GM19397 (cell line): ENCODE results near the gene STN1.

Experiments
- ATAC-seq: cut with Tn5 transposase; IDR thresholded peaks from one replicate; pipeline ENCODE4 v1.9.1; 2021; ENCODE audit warnings: mild to moderate bottlenecking, moderate library complexity; ENCODE audit not compliant: unreplicated experiment

The STN1 gene, protein sequence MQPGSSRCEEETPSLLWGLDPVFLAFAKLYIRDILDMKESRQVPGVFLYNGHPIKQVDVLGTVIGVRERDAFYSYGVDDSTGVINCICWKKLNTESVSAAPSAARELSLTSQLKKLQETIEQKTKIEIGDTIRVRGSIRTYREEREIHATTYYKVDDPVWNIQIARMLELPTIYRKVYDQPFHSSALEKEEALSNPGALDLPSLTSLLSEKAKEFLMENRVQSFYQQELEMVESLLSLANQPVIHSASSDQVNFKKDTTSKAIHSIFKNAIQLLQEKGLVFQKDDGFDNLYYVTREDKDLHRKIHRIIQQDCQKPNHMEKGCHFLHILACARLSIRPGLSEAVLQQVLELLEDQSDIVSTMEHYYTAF

DNA sequence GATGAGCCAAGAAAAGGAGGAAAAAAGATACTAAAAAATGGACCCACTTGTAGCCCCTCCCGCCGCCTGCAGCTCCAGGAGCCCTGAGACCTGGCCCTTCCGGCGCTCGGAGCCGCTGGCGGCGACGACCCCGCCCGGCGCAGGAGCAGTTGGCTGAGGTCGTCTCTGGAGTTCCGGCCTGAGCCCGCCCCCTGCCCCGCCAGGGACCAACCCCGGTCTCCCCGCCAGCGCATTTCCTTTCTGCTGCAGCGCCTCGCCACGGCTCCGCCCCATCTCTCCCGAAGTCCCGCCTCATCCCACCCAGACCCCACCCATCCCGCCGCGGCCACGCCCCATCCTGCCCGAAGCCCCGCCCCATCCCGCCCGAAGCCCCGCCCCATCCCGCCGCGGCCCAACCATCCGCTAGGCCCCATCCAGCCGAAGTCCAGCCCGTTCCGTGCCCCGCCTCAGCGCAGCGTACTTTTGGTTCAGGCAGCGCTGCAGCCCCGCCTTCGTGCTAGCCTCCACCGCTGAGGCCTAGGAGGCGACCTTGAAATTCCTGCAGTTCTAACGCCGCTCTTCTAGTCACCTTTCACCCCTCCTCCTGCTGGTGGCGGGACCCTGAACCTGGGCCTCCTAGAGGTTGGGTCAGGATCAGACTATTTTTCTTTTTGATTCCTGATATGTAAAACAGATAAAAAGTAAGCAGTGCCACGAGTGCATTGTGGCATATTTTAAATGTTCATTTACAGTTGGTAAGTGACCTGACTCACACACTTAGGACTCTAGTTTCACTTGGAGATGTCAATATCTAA, at the start of gene STN1:
Gene STN1, minus strand, starts transcription at position 132 of the 794 bp plus-strand sequence. CDS start 590 bp downstream, outside the sequence.
- ATAC-seq = peak; percentile 93

DNA sequence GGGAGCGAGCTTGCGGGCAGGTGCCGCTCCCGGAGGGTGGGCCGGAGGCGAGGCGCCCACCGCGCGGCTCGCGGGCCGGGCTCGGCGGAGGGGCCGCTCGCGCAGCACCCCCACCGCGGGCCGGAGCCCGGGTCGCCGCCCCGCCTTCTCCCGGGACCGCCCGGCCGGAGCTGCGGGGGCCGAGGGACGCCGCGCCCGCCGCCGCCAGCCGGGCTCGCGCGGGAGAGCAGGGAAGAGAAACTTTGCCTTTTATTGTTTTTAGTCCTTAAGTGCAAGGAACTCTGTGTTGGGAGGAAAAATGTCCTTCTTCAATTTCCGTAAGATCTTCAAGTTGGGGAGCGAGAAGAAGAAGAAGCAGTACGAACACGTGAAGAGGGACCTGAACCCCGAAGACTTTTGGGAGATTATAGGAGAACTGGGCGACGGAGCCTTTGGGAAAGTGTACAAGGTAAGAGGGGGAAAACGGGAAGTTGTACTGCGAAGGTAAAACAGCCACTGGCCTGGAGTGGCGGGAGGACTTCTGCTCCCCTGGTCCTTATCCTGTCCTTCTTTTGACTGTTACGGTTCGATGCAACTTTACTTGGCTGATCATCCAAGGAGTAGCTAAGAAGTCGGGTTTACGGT, 49.6 kb upstream of the STN1 start:
- ATAC-seq = peak; percentile 41

DNA sequence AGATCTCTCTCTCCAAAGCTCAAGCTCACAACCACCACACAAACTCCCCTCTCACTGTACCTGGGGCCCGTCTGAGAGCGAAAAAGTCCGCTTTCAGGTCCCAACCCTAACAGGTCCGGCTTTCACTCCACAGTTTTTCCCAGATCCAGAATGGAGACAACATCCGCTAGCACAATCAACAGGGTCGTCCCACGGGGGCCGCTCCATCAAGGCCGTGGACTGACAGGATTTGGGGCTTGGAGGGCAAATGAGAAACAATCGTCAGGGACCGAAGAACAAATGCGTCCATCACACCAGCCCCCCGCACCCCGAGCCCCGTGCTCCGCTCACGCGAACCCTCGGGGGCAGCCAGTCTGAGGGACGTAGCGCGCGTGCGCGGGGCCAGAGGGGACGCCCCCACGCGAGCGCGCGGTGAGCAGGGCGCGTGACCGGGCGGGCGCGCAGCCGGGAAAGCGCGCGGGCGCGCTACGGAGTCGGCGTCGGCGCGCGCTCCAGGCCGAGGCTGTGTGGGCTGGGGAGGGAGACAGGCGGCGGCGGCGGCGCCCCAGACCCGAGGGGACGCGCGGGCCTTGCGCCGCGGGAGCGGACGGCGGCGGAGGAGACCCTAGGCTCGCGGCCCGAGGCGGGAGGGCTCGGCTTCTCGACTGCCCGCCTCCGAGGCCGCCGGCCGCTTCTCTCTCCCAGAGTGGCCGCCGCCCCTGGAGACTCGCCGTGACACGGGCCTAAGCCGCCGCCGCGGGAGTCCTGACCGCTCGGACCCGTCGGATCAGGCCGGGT, 48.9 kb upstream of the STN1 start, which contains the start of gene SLK:
Gene SLK, plus strand, starts transcription at position 470 of the 777 bp plus-strand sequence. CDS start 606 bp downstream, outside the sequence.
- ATAC-seq = peak; percentile 88

DNA sequence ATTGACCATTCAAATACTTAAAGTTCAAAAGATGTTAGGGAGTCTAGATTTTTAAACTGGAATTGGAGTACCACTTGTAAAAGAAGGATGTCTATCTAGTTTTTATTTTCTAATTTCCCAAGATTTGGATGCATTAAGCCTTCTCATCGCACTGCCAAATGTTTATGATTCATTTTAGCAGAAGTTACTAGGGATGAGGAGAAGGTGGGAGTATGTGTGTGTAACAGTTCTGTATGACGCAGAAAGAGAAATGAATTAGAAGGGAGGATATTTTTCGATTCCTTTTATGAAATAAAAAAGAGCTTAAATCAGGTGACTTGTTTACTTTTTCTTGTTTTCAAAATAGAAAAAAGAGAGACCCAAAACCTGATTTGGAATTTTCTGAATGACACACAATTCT, 42.1 kb upstream of the STN1 start:
- no peak for ATAC-seq

DNA sequence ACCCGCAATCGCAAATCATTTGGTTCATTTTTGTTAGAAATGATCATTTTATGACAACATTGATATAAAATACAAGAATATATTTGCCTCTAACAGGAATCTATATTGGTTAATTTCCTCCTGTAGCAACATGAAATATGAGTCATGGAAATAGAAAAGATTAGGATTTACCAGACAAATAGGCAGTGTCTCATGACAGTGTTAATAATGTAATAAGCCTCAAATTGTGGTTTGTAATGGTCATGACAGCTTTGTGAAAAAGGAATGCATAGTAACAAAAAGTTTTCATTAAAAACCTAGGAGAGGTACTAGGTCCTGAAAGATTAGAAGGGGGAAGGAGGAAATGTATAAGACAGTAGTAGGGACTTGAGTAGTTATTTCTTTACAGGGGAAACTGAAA, 41.0 kb upstream of the STN1 start:
- no peak for ATAC-seq

DNA sequence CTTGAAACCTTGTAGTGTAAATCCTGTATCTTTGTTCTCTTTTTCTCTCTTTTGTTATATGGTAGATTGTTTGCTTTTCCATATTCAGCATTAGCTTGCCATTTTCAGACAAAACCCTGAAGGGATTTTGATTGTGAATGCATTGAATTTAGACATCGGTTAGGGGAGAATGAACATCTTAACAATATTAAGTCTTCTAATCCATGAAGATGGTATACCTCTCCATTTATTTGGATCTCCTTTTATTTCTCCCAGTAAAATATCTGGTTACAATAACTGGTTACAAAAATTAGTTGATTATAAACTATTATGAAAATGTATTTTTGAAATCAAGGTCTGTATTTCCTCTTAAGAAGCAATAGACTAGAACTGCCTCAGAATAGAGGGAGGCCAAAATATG, 36.6 kb upstream of the STN1 start:
- no peak for ATAC-seq

DNA sequence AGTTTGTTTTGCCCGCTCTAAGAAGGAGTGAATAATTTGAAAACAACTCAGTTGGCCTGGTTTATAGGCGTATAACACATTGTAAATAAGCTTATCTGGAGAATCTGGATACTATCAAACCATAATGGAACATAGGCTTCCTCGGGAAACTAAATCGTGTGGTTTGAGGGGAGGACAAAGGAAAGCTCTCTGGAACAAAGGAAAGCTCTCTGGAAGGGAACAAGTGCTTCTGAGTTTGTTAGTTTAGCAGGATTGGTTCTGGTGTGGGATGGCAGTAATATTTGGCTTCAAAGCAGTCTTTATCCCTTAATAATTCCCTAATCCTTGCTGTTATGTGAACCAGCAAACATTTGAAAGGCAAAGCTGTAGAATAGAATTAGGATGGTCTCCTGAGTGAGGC, 34.0 kb upstream of the STN1 start:
- no peak for ATAC-seq

DNA sequence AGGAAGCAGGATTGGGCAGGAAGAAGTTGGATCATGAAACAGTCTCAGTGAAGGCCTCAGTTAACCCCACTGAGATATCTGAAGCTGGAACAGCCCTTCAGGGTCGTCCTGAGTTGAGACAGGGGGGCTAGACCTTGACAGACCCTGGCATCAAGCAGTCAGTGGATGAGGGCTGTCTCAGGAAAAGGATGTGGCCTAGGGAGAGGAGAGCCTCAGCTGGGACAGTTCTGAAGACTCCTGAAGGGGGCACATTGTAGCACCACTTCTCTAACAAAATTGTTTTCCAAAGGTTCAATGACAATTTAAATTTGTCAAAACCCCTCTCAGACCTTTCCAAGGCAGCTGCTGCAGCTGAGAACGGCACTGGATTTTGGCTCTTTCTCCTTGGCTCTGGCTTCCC, 33.2 kb upstream of the STN1 start:
- ATAC-seq = no peak

DNA sequence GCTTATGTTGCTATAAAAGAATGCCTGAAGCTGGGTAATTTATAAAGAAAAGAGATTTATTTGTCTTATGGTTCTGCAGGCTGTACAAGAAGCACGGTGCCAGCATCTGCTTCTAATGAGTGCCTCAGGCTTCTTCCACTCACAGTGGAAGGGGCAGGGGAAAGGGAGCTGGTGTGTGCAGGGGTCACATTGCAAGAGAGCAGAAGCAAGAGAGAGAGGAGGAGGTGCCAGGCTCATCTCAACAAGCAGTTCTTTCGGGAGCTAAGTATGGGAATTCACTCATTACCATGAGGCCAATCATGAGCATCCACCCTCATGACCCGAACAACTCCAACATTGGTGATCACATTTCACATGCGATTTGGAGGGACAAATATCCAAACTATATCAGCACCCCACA, 31.7 kb upstream of the STN1 start:
- no peak for ATAC-seq

DNA sequence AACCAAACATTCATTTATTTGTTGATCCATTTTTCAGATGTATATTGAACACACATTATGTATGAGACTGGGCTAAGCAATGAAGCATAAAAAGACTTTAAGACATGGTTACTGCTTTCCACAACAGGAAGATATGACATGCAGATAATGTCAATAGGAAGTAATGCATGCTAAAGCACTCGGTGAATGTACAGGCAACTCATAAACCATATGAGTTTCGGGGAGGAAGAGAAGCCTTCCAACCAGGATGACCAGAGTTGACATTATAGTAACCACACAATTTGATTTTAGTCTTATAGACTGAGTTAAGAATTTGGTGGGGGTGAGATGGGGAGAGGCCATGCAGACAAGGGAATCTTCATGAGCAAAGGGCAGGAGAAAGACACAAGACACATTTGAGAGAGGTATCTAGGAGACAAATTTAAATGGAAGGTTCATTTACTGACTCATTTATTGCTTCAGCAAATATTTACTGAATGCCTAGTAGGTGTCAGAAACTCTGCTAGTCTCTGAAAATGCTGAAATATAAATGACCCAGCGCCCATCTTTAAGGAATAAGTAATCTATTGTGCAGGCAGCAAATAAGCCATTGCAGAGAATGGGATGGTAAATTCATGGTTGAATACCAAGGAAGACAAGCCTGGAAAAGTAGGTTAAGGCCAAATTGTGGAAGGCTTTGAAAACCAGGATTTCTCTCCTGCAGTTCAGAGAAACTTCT, 30.0 kb upstream of the STN1 start:
- no peak for ATAC-seq

DNA sequence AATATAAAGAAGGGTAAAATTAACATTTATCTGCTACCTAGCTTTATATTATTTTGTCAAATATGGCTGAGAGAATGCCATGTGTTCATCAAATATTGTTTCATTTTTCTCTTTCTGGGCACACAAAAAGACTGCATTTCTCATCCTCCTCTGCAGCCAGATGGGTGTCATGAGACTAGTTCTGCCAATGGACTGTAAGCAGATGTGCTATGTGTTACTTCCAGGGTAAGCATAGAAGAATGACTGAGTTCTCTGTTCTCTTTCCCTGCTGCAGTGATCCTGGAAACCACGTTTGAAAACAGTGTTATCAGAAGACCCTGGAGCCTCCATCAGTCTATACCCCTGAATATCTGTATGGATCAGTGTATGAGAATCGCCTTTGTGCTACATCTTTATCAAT, 24.9 kb upstream of the STN1 start:
- ATAC-seq = no peak

DNA sequence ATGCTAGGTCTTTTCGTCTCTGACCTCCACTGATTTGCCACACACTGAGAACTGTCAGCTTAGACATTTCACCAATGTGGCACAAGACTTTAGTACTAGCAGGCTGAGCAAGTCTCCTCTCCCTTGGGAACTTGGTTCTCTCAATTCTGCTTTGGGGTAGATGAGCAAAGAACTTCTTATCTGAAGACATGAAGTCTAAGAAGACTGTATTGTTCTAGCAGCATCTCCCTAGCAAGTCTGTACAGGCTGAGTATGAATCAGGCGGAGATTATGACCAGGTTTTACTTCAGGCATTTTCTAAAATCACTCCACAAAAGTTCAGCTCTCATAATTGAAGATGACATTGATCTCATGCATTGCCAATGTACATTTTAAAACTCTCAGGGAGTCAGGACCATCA, 23.8 kb upstream of the STN1 start:
- ATAC-seq = no peak

DNA sequence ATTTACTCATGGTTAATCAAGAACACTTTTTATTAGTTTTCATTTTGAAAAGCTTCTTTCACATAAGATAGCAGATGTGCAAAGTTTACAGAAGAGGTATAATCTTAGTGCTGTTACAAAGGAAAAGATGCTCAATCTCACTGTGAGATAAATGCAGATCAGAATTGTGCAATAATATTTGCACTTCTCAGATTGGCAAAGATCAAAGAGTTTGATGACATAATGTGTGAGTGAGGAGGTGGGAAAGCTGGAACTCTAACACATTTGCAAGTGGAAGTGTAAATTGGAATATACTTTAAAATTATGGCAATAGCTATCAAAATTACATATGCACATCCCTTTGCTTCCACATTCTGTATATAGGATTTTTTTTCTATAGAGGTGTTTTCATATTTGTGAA, 21.5 kb upstream of the STN1 start:
- no peak for ATAC-seq

DNA sequence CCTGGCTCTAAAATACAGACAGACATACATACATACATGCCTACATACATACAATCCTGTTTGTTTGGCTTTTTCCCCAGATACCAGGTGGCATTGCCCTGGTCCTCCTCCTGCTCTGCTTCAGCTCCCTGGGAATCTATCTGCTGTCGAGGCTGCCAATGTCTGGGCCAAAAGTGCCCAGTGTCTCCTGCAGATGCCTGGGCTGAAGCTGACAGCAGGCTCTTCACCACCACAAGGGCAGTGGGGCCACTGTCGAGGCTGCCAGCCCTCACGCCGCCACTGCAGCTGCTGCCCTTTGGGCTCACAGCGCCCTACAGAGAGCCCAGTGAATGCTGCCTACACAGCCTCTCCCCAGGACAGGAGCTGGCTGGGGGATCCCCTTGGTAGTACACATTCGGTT, 18.0 kb upstream of the STN1 start:
- no peak for ATAC-seq

DNA sequence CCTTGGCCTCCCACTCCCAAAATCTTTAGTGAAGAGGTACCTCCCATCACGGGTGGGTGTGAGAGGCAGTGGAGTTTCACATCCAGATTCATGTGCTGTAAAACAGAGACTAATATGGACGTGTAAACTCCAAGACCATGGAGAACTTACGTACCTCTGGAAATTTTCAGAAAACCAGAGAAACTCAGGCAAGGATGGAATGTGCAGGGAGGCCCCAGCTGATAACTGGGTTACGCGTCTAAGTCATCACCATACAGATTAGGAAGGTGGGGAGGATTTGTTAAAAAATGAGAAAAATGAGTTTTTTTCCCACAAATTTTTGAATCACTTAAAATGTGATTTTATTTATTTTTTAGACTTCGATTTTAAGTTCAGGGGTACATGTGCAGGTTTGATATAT, 16.3 kb upstream of the STN1 start:
- no peak for ATAC-seq

DNA sequence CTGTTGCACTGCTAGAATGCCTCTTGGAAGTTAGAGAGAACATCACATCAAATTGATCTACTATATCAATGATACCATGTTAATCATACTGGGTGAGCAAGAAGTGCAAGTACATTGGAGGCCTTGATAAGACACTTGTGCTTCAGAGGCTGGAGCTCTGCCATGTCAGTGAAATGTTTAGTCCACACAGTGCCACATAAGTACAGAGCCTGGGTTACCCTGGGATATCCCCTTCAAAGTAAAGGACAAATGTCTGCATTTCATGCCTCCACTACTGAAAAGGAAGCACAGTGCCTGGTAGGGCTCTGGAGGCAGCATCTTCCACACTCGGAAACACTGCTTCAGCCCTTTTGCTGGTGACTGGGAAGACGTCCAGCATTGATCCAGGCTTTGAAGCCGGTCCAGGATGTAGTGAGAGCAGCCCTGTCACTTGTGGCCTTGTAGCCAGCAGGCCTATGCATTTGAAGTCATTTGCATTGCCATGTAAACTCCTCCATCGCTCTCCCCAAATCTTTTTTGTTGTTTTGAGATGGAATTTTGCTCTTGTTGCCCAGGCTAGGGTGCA, 15.7 kb upstream of the STN1 start:
- ATAC-seq = no peak

DNA sequence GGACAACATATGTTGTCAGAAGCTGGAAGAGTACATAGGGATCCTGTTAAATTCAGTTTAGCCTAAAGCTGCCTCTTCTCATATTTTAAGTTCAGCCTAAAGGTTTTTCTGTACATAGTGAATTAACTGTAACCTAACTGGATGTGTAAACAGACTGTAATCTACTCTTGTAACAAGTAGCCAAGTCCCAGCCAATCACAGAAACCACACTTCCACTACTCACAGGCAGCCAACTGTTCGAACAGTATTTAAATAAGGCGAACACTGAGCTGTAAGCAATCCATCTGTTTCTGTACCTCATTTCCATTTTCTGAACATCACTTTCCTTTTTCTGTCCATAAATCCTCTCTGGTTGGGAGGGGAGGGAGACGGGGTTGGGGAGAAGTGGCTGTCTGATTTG, 15.0 kb upstream of the STN1 start:
- no peak for ATAC-seq

DNA sequence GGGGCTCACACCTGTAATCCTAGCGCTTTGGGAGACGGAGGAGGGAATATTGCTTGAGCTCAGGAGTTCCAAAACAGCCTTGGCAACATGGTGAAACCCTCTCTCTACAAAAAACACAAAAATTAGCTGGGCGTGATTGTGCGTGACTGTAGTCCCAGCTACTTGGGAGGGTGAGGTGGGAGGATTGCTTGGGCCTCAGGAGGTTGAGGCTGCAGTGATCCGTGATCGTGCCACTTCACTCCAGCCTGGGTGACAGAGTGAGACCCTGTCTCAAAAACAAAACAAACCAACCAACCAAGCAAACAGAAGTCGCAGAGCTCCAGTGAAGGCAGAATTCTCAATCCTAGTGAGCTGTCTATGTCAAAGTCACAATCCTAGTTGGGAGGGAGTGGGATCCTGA, 14.3 kb upstream of the STN1 start:
- no peak for ATAC-seq

DNA sequence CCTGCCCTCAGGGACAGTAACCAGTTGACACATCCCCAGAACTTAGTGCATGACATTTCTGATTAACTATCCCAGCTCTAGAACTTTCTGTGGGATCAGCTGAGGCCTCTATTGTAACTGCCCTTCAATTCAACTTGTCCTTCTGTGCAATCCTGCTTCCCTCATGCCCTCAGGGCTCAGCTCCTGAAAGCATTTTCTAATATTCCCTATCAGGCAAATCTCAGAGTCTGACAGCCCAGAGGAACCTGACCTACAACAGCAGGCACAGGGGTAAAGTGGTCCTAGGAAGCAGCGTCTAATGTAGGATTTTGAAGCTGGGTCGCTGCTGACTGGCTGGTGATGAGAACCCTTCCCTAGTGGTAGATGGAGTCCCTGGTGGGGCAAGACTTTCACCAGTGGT, 13.6 kb upstream of the STN1 start:
- ATAC-seq = no peak

DNA sequence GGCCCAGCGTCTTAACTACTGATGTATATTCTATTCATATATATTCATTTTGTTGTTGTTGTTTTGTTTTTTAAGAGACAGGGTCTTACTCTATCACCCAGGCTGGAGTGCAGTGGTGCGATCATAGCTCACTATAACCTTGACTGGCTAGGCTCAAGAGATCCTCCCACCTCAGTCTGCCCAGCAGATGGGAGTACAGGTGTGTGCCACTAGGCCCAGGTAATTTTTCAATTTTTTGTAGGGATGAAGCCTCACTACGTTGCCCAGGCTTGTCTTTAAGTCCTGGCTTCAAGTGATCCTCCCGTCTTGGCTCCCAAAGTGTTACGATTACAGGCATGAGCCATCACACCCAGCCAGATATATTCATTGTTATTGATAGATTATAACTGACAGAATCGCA, 12.9 kb upstream of the STN1 start:
- no peak for ATAC-seq
